Measurements from ENCODE around the gene CKAP5.

Gene CKAP5

GRCh38 chr11:46761807-46762206, 84.3 kb downstream of the CKAP5 start:
- DNase-seq: no peak

DNA sequence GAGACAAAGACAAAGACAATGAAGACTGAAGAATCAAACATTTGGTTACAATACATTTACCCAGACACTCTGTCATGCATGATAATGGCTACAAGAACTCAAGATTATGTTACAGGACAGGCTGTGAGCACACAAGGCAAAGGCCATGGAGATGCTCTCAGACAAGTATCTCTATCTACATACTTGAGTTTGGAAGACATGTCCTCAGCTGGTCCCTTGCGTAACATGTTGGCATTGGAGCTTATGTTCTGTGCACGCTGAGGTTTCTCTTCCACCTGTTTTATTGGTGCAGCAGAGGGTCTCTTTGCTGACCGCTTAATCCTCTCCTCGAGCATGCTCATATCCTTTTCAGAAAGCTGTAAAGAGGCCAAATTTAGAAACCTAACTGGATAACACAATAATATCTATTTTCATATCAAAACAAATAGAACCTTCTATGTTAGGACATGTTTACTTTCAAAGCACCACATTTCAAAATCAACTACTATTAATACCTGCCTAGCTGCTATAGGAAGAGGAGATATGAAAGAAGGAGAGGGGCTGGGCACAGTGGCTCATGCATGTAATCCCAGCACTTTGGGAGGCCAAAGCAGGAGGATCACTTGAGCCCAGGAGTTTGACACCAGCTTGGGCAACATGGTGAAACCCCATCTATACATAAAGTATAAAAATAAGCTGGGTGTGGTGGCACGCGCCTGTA, 85.5 kb downstream of the CKAP5 start:
- DNase-seq: no peak

DNA sequence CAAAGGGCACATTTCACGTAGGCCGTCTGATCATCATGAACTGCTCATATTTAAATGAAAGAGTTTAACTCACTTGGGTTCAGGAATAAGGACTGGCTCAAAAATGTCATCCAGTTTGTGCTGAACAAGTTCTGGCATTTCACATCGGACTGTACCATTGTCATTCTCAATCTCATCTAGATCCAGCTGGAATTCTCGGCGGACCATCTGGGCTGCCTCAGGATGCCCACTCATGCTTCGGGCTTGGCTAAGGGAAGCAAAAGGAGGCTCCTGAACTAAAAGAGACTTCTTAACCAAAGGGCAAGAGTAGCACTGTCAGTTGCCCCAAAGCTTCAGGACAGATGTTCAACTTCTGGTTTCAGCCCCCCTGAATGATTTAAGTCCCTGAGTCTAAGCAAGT, 86.9 kb downstream of the CKAP5 start:
- no peak for DNase-seq

- DNase-seq: no peak
Measured at GRCh38 chr11:46755962-46756361, 90.1 kb downstream of the CKAP5 start.

DNA sequence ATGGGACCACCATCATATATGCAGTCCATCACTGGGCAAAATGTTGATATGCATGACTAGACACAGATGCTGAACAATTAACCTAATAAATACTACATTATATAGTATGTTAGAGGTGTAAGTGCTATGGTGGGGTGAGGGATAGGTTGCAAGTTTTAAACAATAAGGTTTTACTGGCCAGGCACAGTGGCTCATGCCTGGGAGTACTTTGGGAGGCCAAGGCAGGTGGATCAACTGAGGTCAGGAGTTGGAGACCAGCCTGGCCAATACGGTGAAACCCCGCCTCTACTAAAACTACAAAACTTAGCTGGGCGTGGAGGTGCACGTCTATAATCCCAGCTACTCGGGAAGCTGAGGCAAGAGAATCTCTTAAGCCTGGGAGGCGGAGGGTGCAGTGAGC, 98.9 kb downstream of the CKAP5 start:
- DNase-seq: no peak

DNA sequence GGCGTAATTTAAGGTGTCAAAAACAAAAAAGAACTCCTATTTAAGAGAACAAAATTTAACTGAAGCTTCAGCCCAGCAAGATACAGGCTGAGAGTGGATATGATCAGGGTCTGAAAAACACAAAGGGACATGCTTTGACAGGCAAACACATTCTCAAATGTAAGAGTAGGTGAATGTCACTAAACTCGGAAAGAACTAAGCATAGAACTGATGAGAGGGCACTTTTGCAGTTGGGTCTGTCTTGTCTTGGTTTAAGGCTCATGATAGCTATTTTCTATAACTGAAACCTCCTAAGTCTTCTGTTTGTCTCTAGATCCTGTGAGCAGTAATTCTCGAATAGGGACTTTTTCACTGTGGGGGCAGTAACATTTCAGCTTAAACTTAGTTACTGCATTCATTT, 100.1 kb downstream of the CKAP5 start:
- DNase-seq: no peak

DNA sequence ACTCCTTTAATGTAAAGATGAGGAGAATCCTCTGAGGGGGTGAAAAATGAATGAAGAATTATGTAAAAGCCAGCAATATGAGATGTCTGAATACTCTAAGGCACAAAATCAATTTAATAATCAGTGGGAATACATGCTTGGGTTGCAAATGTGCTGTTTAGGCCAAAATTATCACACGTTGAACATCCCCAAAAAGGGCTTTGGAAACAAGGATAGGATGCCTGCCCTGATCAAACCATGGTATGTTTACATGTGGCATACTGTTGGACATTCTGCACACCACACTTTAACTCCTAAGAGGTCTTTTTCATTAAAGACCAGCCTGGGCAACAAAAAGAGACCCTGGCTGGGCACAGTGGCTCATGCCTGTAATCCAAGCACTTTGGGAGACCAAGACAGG, 100.8 kb downstream of the CKAP5 start:
- no peak for DNase-seq

DNA sequence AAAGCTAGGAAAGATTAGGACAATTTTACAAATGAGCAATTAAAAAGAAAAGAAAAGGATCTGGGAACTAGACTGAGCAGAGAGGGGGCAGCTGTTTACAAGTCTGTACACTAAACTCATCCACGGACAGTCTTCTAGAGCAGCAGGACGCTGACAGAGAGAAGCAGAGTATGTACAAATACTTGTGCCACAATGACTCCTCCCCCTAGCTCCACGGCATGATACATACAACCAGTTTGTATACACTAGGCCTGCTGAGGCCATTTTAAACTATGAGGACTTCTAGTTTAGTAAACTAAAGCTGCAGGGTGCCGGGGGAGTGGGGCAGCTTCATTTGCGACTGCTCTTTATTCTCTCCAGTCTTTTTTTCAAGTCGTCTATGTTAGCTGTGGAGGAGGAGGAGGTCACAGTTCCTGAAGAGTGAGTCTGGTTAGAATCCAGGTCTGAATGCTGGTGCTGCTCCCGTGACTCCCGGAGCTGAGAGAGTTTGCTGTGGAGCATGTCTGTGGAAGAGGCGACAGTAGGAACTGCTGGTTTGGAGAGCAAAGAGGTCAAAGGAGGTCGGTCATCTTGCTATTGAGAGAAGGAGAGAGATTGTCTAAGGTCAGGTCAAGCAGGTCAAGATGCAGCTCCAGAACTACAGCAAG, 102.3 kb downstream of the CKAP5 start:
- no peak for DNase-seq

DNA sequence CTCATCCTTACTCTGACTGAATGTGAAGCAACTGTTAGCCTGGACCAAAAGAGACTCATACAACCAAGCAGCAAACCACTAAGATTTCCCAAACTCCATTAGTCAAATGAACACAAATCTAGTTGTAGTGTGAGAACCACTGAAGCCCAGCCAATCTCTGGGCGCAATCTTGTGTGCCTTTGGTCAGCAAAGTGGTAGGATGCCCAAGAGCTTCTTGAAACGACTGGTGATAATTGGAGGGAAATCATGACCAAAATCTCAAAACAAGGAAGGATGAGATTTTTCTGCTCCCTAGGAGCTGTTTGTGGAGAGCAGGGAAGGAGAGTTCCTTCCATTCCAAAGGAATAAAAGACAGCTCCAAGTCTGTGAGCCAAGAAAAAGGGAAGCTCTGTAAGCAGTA, 103.0 kb downstream of the CKAP5 start:
- no peak for DNase-seq

DNA sequence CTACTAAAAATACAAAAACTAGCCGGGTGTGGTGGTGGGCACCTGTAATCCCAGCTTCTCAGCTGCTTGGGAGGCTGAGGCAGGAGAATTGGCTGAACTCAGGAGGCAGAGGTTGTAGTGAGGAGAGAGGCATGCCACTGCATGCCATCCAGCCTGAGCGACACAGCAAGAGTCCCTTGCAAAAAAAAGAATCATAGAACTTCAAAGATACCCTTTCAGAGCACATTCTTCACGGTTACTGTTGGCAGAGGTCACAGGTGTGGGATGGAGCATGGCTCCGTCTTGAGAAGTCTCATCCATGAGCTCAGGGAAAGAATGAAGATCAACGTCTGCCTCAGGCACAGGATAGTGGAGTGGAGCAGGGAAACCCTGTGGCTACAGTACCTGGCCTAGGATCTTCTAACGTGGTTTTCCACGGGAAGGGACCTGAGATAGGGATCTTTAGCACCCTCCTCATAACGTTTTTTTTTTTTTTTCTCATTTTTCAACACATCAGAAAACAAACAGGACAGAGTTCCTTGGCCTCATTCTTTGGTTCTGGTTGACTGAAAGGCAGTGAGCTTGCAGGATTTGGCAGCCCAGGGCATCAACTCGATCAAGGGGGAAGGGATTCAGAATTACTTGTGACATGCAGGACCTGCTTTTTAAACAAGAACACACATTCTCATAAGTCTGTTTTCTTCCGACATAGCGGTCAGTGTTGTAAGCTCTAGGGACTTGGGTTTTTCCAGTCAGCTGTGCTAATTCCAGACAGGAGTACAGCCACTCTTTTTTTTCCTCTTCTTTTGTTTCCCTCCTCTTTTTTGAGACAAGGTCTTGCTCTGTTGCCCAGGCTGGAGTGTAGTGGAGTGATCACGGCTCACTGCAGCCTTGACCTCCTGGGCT, 104.2 kb downstream of the CKAP5 start:
- no peak for DNase-seq

DNA sequence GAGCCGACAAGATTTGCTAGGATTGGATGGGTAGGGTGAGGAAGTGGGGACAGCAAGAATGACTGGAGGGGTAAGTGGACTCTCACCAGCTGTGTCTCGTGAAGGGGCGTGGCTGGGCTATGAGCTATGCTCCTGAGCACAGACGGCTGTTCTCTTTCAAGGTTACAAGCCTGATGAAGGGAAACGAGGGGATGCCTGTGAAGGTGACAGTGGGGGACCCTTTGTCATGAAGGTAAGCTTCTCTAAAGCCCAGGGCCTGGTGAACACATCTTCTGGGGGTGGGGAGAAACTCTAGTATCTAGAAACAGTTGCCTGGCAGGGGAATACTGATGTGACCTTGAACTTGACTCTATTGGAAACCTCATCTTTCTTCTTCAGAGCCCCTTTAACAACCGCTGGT, 107.2 kb downstream of the CKAP5 start:
- DNase-seq: no peak

GRCh38 chr11:46737699-46738098, 108.4 kb downstream of the CKAP5 start:
- no peak for DNase-seq

DNA sequence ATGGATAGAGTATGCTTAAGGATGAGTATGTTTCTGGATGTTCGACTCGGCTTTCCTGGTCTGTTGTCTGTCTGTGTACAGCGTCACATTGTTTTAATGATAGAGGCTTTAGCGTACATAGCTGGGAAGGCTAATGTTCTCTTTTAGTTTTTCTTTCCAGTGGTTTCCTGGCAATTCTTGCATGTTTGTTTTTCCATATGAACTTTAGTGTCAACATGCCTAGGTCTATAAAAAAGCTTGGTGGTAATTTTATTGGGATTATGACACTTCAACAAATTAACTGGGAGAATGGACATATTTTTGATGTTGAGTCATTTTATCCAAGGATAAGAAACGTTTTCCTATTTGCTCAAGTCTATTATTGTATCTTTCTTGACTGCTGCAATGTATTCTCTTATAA, 109.5 kb downstream of the CKAP5 start:
- DNase-seq: no peak

DNA sequence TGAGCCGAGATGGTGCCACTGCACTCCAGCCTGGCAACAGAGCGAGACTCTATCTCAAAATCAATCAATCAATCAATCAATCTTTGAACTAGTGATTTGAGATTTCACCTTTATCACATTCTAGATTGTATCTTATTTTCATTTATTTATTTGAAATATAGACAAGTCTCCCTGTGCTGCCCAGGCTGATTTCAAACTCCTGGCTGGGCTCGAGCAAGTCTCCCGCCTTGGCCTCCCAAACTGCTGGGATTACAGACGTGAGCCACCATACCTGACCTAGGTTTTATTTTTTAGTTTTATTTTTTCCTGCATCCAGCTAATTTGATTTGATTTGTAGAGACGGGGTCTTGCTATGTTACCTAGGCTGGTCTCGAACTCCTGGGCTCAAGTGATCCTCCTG, 109.9 kb downstream of the CKAP5 start:
- DNase-seq: no peak

DNA sequence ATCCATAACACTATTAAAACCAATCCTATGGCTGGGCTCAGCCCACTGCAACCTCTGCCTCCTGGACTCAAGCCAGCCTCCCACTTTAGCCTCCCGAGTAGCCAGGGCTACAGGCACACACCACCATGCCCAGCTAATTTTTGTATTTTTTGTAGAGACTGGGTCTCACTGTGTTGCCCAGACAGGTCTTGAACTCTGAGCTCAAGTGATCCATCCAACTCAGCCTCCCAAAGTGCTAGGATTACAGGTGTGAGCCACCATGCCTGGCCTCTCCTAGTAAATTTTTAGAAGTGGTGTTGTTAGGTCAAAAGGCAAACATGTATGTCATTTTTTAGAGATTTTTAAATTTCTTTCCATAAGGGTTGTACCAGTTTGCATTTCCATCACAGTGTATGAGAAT, 112.8 kb downstream of the CKAP5 start:
- DNase-seq: no peak

GRCh38 chr11:46731545-46731944, 114.5 kb downstream of the CKAP5 start:
- no peak for DNase-seq

DNA sequence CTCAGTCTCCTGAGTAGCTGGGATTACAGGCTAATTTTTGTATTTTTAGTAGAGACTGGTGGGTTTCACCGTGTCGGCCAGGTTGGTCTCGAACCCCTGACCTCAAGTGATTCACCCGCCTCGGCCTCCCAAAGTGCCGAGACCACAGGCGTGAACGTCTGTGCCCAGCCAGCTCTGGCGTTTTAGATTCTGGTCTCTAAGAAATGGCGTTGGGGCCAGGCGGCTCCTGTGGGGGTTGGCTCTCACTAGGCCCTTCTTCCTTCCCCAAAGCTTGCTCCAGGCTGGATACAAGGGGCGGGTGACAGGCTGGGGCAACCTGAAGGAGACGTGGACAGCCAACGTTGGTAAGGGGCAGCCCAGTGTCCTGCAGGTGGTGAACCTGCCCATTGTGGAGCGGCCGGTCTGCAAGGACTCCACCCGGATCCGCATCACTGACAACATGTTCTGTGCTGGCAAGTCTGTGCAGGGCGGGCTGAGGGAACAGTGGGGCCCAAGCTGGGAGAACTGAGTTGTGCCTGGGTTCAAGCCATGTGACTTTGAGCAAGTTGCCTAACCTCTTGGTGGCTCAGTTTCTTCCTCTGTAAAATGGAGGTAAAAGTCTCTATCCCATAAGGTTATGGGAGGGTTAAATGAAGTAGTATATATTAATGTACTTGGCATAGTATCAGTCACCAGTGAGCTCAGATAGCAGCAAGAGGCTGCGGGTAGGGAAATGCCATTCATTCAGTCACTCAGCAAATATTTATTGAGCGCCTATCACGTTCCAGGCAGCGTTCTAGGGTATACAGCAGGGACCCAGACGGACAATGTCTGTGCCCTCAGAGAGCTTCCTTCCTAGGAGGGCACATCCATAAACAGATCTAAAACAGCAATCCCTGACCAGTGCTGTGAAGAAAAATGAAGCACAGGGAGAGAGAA, 116.7 kb downstream of the CKAP5 start:
- no peak for DNase-seq

- DNase-seq: no peak
Measured at GRCh38 chr11:46728659-46729040, 117.4 kb downstream of the CKAP5 start.

DNA sequence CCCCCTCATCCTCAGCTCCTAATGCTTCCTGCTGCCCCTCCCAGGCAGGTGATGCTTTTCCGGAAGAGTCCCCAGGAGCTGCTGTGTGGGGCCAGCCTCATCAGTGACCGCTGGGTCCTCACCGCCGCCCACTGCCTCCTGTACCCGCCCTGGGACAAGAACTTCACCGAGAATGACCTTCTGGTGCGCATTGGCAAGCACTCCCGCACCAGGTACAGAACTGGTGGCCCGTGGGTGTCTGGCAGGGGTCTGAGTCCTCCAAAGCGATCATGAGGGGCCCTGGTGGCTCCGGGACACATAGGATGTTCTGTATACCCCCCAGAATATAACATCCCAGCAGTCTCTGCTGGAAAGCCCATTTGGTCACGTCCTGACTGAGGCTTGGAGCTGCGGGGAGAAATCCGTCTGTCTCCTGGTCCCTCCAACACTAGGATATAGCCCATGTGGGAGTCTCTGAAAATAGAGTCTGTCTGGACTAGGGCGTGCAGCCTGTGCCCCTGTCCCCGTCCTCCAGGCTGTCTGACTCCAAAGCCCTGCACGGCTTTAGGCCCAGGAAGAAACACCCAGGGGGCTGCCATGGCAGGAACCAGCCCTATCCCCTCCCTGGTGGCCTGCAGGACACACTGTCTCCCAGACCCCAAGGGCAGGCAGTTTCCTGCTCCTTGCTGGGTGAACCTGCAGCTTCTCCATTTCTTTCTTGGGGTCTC, 118.0 kb downstream of the CKAP5 start:
- no peak for DNase-seq

DNA sequence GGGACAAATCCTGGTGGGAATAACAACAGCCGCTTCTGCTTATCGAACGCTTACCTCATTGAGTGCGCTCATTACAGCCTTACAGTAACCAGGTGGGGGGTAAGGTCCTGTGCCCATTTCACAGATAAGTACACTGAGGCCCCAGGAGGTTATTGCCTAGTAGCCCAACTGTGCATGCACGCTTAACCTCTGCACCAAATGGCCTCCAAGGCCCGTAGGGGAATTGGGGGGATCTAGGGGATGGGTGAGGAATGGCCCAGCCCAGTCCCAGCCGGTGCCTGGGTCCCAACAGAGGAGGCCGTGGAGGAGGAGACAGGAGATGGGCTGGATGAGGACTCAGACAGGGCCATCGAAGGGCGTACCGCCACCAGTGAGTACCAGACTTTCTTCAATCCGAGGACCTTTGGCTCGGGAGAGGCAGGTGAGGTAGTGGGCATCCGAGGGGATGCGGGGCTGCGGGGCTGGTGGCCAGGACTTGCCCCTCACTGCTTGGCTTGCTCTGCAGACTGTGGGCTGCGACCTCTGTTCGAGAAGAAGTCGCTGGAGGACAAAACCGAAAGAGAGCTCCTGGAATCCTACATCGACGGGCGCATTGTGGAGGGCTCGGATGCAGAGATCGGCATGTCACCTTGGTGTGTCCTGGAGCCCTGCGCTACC, 119.7 kb downstream of the CKAP5 start:
- DNase-seq: no peak

GRCh38 chr11:46725338-46726205, 120.5 kb downstream of the CKAP5 start:
- DNase-seq: no peak
